HEK293 (cell line): ENCODE data around the gene NDUFS2.

Source experiments
- CTCF ChIA-PET: fragments of 350-600 bp; formaldehyde crosslinking; extraction: SDS; loops from one replicate; lab custom pipeline; 2021; ENCODE audit warnings: antibody characterized with exemption; lab: Yijun Ruan, JAX
- POLR2A ChIA-PET: fragments of 300-600 bp; formaldehyde crosslinking; extraction: SDS; loops from one replicate; lab custom pipeline; 2020; ENCODE audit warnings: antibody characterized with exemption, inconsistent platforms; lab: Yijun Ruan, JAX
- H3K27ac ChIP-seq: fragments of 200-500 bp; sonication (Bioruptor generic); 2 replicates; pipeline ENCODE4 v1.5.1; 2014; ENCODE audit warnings: low read depth, low read length, control low read depth, inconsistent platforms; ENCODE audit errors: extremely low read depth
- H3K36me3 ChIP-seq, 2 experiments: fragments of 200-500 bp in 1 of 2; sonication (Bioruptor generic) in 1 of 2; 1 replicate in 1 of 2; 2 replicates in 1 of 2; pipeline ENCODE4 v1.5.1; 2014 to 2017; ENCODE audit warnings: inconsistent platforms in 2 of 2, low read length in 2 of 2; ENCODE audit not compliant: control insufficient read depth in 2 of 2, insufficient read depth in 1 of 2
- H3K4me1 ChIP-seq: fragments of 200-500 bp; sonication (Bioruptor generic); 2 replicates; pipeline ENCODE4 v1.5.1; 2014; ENCODE audit warnings: mild to moderate bottlenecking, low read length, inconsistent platforms; ENCODE audit not compliant: control insufficient read depth, insufficient read depth
- H3K4me3 ChIP-seq: 2 replicates; pipeline ENCODE4 v1.5.1; 2011; ENCODE audit warnings: low read depth, mild to moderate bottlenecking, control low read depth, low read length, moderate library complexity
- H3K9me3 ChIP-seq: fragments of 200-500 bp; sonication (Bioruptor generic); 2 replicates; pipeline ENCODE4 v1.5.1; 2014; ENCODE audit warnings: low read depth, low read length, inconsistent platforms; ENCODE audit not compliant: control insufficient read depth, insufficient read depth
- BCL11B ChIP-seq: fragments of 450-650 bp; formaldehyde crosslinking; IDR thresholded peaks from 2 replicates; pipeline ENCODE4 v1.5.1; 2016; ENCODE audit warnings: low read depth, missing biosample characterization, missing genetic modification characterization
- FEZF1 ChIP-seq: fragments of 450-650 bp; formaldehyde crosslinking; IDR thresholded peaks from 2 replicates; pipeline ENCODE4 v1.5.1; 2016; ENCODE audit warnings: missing biosample characterization, missing genetic modification characterization
- HOXD13 ChIP-seq: sonication (generic); formaldehyde crosslinking; IDR thresholded peaks from 2 replicates; pipeline ENCODE4 v1.8.0; 2022; ENCODE audit warnings: missing genetic modification reagents, borderline replicate concordance
- KLF7 ChIP-seq: fragments of 450-650 bp; formaldehyde crosslinking; IDR thresholded peaks from 2 replicates; pipeline ENCODE4 v1.5.1; 2016; ENCODE audit warnings: missing biosample characterization, missing genetic modification characterization, borderline replicate concordance
- MYNN ChIP-seq: fragments of 450-650 bp; formaldehyde crosslinking; IDR thresholded peaks from 2 replicates; pipeline ENCODE4 v1.5.1; 2016; ENCODE audit warnings: missing biosample characterization, missing genetic modification characterization, borderline replicate concordance
- TRIM28 ChIP-seq: IDR thresholded peaks from 2 replicates; pipeline ENCODE4 v1.6.1; 2011; ENCODE audit warnings: low read length, control low read depth, borderline replicate concordance
- WT1 ChIP-seq: fragments of 450-650 bp; formaldehyde crosslinking; IDR thresholded peaks from 2 replicates; pipeline ENCODE4 v1.5.1; 2016; ENCODE audit warnings: missing biosample characterization, missing genetic modification characterization
- ZNF133 ChIP-seq: fragments of 450-650 bp; formaldehyde crosslinking; IDR thresholded peaks from 2 replicates; pipeline ENCODE4 v1.5.1; 2016; ENCODE audit warnings: missing biosample characterization, missing genetic modification characterization
- ZNF146 ChIP-seq: fragments of 450-650 bp; formaldehyde crosslinking; IDR thresholded peaks from 2 replicates; pipeline ENCODE4 v1.5.1; 2016; ENCODE audit warnings: missing biosample characterization, missing genetic modification characterization
- ZNF19 ChIP-seq: fragments of 450-650 bp; formaldehyde crosslinking; IDR thresholded peaks from 2 replicates; pipeline ENCODE4; 2016; ENCODE audit warnings: missing biosample characterization, missing genetic modification characterization, low read depth
- ZNF221 ChIP-seq: fragments of 450-650 bp; formaldehyde crosslinking; IDR thresholded peaks from 2 replicates; pipeline ENCODE4 v1.5.1; 2017; ENCODE audit warnings: missing biosample characterization, missing genetic modification characterization, borderline replicate concordance
- ZNF292 ChIP-seq: fragments of 450-650 bp; formaldehyde crosslinking; IDR thresholded peaks from 2 replicates; pipeline ENCODE4 v1.5.1; 2016; ENCODE audit warnings: low read depth, missing biosample characterization, missing genetic modification characterization, borderline replicate concordance
- ZNF335 ChIP-seq: fragments of 450-650 bp; formaldehyde crosslinking; conservative IDR thresholded peaks from 2 replicates; pipeline ENCODE4 v1.5.1; 2016; ENCODE audit warnings: missing biosample characterization, missing genetic modification characterization
- ZNF473 ChIP-seq: fragments of 450-650 bp; formaldehyde crosslinking; IDR thresholded peaks from 2 replicates; pipeline ENCODE4 v1.5.1; 2017; ENCODE audit warnings: missing biosample characterization, missing genetic modification characterization
- ZNF544 ChIP-seq: fragments of 450-650 bp; formaldehyde crosslinking; IDR thresholded peaks from 2 replicates; pipeline ENCODE4 v1.5.0; 2017; ENCODE audit warnings: missing biosample characterization, missing genetic modification characterization
- TF ChIP-seq, protein P1 (sequence below): fragments of 450-650 bp; formaldehyde crosslinking; IDR thresholded peaks from 2 replicates; pipeline ENCODE4 v1.5.1; 2016; ENCODE audit warnings: missing biosample characterization, missing genetic modification characterization
- TF ChIP-seq, protein P2 (sequence below): fragments of 450-650 bp; formaldehyde crosslinking; IDR thresholded peaks from 2 replicates; pipeline ENCODE4 v1.5.1; 2016; ENCODE audit warnings: missing biosample characterization, missing genetic modification characterization, low read depth
- TF ChIP-seq, protein P3 (sequence below): fragments of 450-650 bp; formaldehyde crosslinking; optimal IDR thresholded peaks from 2 replicates; pipeline ENCODE3; 2016; ENCODE audit warnings: missing biosample characterization, mild to moderate bottlenecking, missing genetic modification characterization
- TF ChIP-seq, protein P4 (sequence below): fragments of 450-650 bp; formaldehyde crosslinking; IDR thresholded peaks from 2 replicates; pipeline ENCODE4 v1.5.1; 2016; ENCODE audit warnings: missing biosample characterization, missing genetic modification characterization, borderline replicate concordance
- TF ChIP-seq, protein P5 (sequence below): fragments of 450-650 bp; formaldehyde crosslinking; IDR thresholded peaks from 2 replicates; pipeline ENCODE4 v1.5.1; 2017; ENCODE audit warnings: missing biosample characterization, missing genetic modification characterization

NDUFS2 gene

DNA sequence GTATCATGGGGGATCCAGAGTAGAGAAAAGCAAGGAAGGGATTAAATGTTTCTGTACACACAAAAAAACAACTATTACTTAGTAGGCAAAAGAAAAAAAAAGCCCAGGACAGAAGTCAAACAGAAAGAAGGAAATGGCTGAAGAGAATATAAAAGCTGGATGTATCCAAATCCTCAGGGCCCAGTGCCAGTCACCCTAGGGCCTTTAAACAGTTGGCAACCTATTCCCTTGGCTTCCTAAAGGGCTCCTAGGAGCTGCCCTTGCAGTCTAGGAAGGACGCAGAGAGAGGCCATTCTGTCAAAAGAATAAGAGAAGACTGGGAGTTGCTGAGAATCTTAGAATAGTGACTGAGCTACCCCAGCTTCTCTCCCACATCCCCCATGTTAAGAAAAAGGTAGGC, 29.8 kb upstream of the NDUFS2 start (continued):
- TF ChIP-seq, protein P1, sequence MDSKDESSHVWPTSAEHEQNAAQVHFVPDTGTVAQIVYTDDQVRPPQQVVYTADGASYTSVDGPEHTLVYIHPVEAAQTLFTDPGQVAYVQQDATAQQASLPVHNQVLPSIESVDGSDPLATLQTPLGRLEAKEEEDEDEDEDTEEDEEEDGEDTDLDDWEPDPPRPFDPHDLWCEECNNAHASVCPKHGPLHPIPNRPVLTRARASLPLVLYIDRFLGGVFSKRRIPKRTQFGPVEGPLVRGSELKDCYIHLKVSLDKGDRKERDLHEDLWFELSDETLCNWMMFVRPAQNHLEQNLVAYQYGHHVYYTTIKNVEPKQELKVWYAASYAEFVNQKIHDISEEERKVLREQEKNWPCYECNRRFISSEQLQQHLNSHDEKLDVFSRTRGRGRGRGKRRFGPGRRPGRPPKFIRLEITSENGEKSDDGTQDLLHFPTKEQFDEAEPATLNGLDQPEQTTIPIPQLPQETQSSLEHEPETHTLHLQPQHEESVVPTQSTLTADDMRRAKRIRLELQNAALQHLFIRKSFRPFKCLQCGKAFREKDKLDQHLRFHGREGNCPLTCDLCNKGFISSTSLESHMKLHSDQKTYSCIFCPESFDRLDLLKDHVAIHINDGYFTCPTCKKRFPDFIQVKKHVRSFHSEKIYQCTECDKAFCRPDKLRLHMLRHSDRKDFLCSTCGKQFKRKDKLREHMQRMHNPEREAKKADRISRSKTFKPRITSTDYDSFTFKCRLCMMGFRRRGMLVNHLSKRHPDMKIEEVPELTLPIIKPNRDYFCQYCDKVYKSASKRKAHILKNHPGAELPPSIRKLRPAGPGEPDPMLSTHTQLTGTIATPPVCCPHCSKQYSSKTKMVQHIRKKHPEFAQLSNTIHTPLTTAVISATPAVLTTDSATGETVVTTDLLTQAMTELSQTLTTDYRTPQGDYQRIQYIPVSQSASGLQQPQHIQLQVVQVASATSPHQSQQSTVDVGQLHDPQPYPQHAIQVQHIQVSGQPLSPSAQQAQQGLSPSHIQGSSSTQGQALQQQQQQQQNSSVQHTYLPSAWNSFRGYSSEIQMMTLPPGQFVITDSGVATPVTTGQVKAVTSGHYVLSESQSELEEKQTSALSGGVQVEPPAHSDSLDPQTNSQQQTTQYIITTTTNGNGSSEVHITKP (tag by site-specific recombination), result no peak

DNA sequence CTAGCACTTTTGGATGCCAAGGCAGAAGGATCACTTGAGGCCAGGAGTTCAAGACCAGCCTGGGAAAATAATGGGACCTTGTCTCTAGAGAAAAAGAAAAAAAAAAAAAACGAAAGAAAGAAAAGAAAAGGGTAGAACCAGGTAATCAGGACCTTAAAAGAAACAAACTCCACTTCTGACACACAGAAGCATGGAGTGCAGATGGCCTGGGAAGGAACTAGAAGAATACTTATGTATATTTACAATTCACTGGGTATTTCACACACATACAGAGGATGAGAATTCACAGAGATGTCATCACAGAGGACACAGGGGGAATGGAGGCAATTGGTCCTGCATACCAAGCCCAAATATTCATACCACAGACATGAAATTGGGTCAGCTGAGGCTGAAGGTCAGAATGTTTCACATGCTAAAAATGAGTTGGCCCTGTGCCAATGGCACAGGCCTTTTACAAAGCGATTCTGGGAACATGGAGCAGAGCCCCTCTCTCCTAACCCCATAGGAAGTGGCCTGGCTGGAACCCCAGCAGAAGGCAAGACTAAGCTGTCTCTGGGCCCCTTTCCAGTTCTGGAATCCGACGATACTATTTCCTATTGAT, 29.3 kb upstream of the NDUFS2 start:
- no peaks in the 10 kb centered on the region for H3K9me3 ChIP-seq
- H3K27ac ChIP-seq, result no peak overlapping the region
- POLR2A ChIA-PET, result interaction anchor here (2.1 kb wide), 1 partner anchor 11 kb away, joined by 5 read pairs; no protein-coding TSS in a partner anchor
- no peak for TF ChIP-seq HOXD13 (CRISPR knock-in tag)
- TF ChIP-seq, protein P2, sequence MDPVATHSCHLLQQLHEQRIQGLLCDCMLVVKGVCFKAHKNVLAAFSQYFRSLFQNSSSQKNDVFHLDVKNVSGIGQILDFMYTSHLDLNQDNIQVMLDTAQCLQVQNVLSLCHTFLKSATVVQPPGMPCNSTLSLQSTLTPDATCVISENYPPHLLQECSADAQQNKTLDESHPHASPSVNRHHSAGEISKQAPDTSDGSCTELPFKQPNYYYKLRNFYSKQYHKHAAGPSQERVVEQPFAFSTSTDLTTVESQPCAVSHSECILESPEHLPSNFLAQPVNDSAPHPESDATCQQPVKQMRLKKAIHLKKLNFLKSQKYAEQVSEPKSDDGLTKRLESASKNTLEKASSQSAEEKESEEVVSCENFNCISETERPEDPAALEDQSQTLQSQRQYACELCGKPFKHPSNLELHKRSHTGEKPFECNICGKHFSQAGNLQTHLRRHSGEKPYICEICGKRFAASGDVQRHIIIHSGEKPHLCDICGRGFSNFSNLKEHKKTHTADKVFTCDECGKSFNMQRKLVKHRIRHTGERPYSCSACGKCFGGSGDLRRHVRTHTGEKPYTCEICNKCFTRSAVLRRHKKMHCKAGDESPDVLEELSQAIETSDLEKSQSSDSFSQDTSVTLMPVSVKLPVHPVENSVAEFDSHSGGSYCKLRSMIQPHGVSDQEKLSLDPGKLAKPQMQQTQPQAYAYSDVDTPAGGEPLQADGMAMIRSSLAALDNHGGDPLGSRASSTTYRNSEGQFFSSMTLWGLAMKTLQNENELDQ (tag by site-specific recombination), result no peak
- TF ChIP-seq ZNF292 (tag by site-specific recombination), result no peak
- TF ChIP-seq ZNF19 (tag by site-specific recombination), result no peak
- no peak for TF ChIP-seq ZNF473
- H3K4me1 ChIP-seq, result no peaks in the 10 kb centered on the region
- peaks cover 16 to 81% of the 10 kb centered on the region in 2 experiments; a peak in 2 of 3 replicates for H3K36me3 ChIP-seq
- H3K4me3 ChIP-seq, result no peak overlapping the region
- CTCF ChIA-PET, result interaction anchor here (1.1 kb wide), 1 partner anchor 118 kb away, joined by 3 read pairs; no protein-coding TSS in a partner anchor

DNA sequence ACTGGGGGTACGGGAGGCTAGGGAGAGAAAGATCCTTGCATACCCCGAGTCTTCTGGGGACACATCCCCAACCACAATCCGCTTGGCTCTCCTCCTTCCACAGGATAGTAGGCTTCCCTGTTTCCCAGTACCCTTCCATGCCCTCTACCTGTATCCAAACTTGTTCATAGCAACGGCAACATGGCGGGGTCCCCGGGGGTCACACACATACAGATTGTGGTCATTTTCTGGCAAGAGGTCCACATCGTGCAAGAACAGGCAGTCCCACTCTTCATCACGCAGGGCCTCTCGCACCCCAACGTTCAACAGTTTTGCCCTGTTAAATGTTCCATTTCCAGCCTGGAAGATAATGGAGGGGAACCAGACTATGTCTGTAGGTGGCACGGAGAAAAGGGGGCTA, 28.5 kb upstream of the NDUFS2 start:
- Histone ChIP-seq H3K36me3 (peaks cover 16 to 72% of the 10 kb centered on the region in 2 experiments; a peak in 2 of 3 replicates), H3K4me3 (no peak overlapping the region), H3K27ac (no peak overlapping the region), H3K9me3 (no peaks in the 10 kb centered on the region), H3K4me1 (no peaks in the 10 kb centered on the region)
- TF ChIP-seq TRIM28 (no peak), ZNF146 (tag by site-specific recombination) (no peak), HOXD13 (CRISPR knock-in tag) (no peak), ZNF133 (tag by site-specific recombination) (no peak), KLF7 (tag by site-specific recombination) (no peak), WT1 (tag by site-specific recombination) (no peak), BCL11B (tag by site-specific recombination) (no peak), ZNF221 (tag by site-specific recombination) (no peak), FEZF1 (tag by site-specific recombination) (no peak), ZNF544 (tag by site-specific recombination) (no peak), MYNN (tag by site-specific recombination) (no peak), ZNF335 (tag by site-specific recombination) (no peak)
- TF ChIP-seq, protein P3, sequence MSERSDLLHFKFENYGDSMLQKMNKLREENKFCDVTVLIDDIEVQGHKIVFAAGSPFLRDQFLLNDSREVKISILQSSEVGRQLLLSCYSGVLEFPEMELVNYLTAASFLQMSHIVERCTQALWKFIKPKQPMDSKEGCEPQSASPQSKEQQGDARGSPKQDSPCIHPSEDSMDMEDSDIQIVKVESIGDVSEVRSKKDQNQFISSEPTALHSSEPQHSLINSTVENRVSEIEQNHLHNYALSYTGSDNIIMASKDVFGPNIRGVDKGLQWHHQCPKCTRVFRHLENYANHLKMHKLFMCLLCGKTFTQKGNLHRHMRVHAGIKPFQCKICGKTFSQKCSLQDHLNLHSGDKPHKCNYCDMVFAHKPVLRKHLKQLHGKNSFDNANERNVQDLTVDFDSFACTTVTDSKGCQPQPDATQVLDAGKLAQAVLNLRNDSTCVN (tag by site-specific recombination), result no peak
- TF ChIP-seq, protein P4, sequence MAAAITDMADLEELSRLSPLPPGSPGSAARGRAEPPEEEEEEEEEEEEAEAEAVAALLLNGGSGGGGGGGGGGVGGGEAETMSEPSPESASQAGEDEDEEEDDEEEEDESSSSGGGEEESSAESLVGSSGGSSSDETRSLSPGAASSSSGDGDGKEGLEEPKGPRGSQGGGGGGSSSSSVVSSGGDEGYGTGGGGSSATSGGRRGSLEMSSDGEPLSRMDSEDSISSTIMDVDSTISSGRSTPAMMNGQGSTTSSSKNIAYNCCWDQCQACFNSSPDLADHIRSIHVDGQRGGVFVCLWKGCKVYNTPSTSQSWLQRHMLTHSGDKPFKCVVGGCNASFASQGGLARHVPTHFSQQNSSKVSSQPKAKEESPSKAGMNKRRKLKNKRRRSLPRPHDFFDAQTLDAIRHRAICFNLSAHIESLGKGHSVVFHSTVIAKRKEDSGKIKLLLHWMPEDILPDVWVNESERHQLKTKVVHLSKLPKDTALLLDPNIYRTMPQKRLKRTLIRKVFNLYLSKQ (tag by site-specific recombination), result no peak
- TF ChIP-seq, protein P5, sequence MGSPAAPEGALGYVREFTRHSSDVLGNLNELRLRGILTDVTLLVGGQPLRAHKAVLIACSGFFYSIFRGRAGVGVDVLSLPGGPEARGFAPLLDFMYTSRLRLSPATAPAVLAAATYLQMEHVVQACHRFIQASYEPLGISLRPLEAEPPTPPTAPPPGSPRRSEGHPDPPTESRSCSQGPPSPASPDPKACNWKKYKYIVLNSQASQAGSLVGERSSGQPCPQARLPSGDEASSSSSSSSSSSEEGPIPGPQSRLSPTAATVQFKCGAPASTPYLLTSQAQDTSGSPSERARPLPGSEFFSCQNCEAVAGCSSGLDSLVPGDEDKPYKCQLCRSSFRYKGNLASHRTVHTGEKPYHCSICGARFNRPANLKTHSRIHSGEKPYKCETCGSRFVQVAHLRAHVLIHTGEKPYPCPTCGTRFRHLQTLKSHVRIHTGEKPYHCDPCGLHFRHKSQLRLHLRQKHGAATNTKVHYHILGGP (tag by site-specific recombination), result no peak
- ChIA-PET POLR2A (interaction anchor here (2.1 kb wide), 1 partner anchor 12 kb away, joined by 5 read pairs; no protein-coding TSS in a partner anchor), CTCF (interaction anchor here (1.1 kb wide), 1 partner anchor 117 kb away, joined by 3 read pairs; no protein-coding TSS in a partner anchor)
